SK-N-MC (cell line): ENCODE results near the gene B4GALT2.

Experiments used
- EZH2 ChIP-seq: fragments of 200-600 bp; sonication (generic); IDR thresholded peaks from one replicate; pipeline ENCODE4 v1.6.1; 2017; ENCODE audit warnings: antibody characterized with exemption
- POLR2AphosphoS5 ChIP-seq: IDR thresholded peaks from 2 replicates; pipeline ENCODE4 v1.6.1; 2012; ENCODE audit warnings: mild to moderate bottlenecking, low read depth, low read length, borderline replicate concordance

DNA sequence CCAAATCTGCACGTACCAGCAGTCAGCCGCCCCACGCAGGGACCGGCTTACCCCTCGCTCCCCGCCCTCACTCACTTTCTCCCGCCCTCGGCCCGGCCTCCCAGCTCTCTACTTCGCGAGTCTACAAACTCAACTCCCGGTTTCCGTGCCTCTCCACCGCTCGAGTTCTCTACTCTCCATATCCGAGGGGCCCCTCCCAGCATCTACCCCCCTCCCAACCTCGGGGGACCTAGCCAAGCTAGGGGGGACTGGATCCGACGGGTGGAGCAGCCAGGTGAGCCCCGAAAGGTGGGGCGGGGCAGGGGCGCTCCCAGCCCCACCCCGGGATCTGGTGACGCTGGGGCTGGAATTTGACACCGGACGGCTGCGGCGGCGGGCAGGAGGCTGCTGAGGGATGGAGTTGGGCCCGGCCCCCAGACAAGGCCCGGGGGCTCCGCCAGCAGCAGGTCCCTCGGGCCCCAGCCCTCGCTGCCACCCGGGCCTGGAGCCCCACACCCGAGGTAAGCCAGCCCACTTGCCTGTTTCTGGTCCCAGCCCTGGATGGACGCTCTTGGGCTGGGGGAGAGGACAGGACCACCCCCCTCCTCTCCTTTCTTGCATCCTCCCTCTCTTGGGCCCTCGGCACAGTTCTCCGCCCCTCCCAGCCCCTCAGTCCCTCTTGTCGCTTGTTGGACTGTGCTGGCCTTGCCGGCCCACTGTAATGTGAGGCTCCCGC is 45.5 kb upstream of the B4GALT2 start, which contains the start of gene ARTN:
- TF ChIP-seq EZH2 = no peak
- no peak; the same call in none of the 2 replicates for TF ChIP-seq POLR2AphosphoS5
